ENCODE measurements around the gene GBE1. TPM values are rescaled to one million over a fixed set of nuclear protein-coding genes. Genes with fewer than 3 reads are reported as not detected.

Gene GBE1
- total RNA-seq, 1 donor from 2014 or later: 32.5 TPM

DNA sequence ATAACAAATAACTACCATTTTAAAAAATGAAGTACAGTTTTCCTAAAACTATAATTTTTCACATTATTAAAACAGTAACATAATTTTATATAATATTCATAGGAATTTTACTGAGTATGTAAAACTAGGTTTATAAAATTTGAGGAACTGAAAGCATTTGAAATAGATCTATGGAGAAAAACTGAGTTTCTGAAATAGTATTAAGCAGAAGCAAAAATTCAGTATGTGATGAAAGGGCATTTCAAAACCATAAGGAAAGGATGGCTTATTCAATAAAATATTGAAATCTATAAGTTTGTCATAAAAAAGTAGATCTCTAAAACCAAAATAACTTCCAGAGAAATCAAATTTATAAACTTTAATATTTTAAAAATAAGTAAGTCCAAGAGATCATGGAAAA is 53.4 kb downstream of the GBE1 start:
- Mint-ChIP-seq H3K4me3 (no peak overlapping the region), H3K9me3 (no peaks in the 10 kb centered on the region), H3K27ac (no peak overlapping the region), H3K27me3 (no peaks in the 10 kb centered on the region), H3K36me3 (ENCODE audit: low read depth) (peaks cover 4% of the 10 kb centered on the region), H3K4me1 (peaks cover 12% of the 10 kb centered on the region)
- intact Hi-C loops (cut with micrococcal nuclease): no loop called here
- TF ChIP-seq, protein P1, sequence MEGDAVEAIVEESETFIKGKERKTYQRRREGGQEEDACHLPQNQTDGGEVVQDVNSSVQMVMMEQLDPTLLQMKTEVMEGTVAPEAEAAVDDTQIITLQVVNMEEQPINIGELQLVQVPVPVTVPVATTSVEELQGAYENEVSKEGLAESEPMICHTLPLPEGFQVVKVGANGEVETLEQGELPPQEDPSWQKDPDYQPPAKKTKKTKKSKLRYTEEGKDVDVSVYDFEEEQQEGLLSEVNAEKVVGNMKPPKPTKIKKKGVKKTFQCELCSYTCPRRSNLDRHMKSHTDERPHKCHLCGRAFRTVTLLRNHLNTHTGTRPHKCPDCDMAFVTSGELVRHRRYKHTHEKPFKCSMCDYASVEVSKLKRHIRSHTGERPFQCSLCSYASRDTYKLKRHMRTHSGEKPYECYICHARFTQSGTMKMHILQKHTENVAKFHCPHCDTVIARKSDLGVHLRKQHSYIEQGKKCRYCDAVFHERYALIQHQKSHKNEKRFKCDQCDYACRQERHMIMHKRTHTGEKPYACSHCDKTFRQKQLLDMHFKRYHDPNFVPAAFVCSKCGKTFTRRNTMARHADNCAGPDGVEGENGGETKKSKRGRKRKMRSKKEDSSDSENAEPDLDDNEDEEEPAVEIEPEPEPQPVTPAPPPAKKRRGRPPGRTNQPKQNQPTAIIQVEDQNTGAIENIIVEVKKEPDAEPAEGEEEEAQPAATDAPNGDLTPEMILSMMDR (IDR thresholded peaks at IDR 0.05): no peak
- ATAC-seq (ENCODE audit: low read depth): no peak
- POLR2A ChIA-PET: no interaction called here
- CTCF ChIA-PET: no interaction called here
- DNase-seq: no peak

DNA sequence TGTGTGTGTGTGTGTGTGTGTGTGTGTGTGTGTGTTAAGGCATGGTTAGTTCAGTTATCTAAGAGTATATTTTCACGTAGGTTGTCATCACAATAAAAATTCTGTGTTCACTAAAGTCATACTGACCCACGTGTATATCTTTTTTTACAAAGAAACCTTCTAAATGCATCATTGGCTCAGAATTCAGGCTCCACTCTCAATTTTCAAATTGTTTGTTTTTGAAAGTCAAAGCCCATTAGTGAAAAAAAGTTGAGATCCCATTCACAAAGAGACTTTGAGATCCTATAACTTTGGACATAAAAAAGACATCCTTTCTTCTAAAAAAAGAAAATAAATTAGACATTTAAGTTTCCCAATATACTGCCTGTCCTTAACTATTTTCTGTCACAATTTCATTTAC is 59.3 kb downstream of the GBE1 start:
- no peaks in the 10 kb centered on the region for H3K27me3 Mint-ChIP-seq
- TF ChIP-seq, protein P1 (IDR thresholded peaks at IDR 0.05): no peak
- intact Hi-C loops (cut with micrococcal nuclease): no loop called here
- DNase-seq (no peak), ATAC-seq (ENCODE audit: low read depth) (no peak)
- ChIA-PET CTCF (no interaction called here), POLR2A (no interaction called here)
- peaks cover 11% of the 10 kb centered on the region for H3K36me3 Mint-ChIP-seq (ENCODE audit: low read depth)
- H3K4me3 Mint-ChIP-seq: no peak overlapping the region
- H3K9me3 Mint-ChIP-seq: no peaks in the 10 kb centered on the region
- peaks cover 10% of the 10 kb centered on the region for H3K4me1 Mint-ChIP-seq
- H3K27ac Mint-ChIP-seq: no peak overlapping the region

DNA sequence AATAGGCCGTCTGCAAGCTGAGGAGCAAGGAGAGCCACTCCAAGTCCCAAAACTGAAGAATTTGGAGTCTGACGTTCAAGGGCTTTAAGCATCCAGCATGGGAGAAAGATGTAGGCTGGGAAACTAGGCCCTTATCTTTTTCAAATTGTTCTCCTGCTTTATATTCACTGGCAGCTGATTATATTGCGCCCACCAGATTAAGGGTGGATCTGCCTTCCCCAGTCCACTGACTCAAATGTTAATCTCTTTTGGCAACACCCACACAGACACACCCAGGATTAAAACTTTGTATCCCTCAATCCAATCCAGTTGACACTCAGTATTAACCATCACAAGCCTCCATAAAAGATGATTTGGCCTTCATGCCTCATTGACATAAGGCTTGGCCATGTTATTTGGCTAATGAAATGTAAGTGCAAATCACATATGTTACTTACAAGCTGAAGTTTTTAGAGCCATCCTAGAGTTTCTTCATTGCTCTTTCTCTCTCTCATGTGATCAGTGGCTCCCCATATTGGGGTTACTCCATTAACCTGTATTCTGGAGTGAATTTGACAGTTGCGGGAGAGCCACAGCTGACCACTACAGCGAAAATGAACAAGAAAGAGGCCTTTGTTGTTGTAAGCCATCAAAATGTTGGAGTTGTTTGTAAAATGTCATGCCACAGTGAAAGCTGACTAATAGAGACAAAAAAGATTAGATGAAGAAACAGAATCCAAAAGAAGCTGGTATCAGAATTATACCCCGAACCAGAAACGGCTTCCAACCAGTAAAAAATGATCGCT is 61.7 kb downstream of the GBE1 start:
- ChIA-PET POLR2A (no interaction called here), CTCF (no interaction called here)
- intact Hi-C loops (cut with micrococcal nuclease): no loop called here
- DNase-seq (no peak), ATAC-seq (ENCODE audit: low read depth) (no peak)
- no peaks in the 10 kb centered on the region for H3K4me1 Mint-ChIP-seq
- TF ChIP-seq, protein P1 (IDR thresholded peaks at IDR 0.05): no peak
- no peak overlapping the region for H3K4me3 Mint-ChIP-seq
- H3K9me3 Mint-ChIP-seq: no peaks in the 10 kb centered on the region
- H3K27me3 Mint-ChIP-seq: no peaks in the 10 kb centered on the region
- H3K36me3 Mint-ChIP-seq (ENCODE audit: low read depth): peaks cover 16% of the 10 kb centered on the region
- H3K27ac Mint-ChIP-seq: no peak overlapping the region

DNA sequence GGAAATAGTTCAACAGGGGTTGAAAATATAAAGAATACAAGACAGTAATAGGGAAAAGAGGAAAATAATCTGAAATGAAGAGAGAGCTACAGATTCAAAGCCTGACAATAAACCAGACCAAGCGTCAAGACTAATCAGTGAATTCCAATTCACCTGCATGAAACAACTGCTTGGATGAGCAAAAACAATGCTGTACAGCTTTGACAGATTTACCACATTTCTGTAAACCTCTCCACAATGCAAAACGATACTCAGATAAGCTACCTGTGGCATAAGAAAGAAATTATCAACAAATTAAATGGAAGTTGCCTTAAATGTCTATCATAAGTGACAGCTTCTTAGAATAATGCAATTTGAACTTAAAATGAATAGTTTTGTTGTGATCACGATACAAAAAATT is 65.4 kb downstream of the GBE1 start:
- no peak overlapping the region for H3K27ac Mint-ChIP-seq
- POLR2A ChIA-PET: no interaction called here
- ATAC-seq (ENCODE audit: low read depth) (no peak), DNase-seq (no peak)
- peaks cover 12% of the 10 kb centered on the region for H3K36me3 Mint-ChIP-seq (ENCODE audit: low read depth)
- no peaks in the 10 kb centered on the region for H3K9me3 Mint-ChIP-seq
- no peaks in the 10 kb centered on the region for H3K27me3 Mint-ChIP-seq
- TF ChIP-seq, protein P1 (IDR thresholded peaks at IDR 0.05): no peak
- no peak overlapping the region for H3K4me3 Mint-ChIP-seq
- intact Hi-C loops (cut with micrococcal nuclease): no loop called here
- H3K4me1 Mint-ChIP-seq: no peaks in the 10 kb centered on the region
- CTCF ChIA-PET: no interaction called here

DNA sequence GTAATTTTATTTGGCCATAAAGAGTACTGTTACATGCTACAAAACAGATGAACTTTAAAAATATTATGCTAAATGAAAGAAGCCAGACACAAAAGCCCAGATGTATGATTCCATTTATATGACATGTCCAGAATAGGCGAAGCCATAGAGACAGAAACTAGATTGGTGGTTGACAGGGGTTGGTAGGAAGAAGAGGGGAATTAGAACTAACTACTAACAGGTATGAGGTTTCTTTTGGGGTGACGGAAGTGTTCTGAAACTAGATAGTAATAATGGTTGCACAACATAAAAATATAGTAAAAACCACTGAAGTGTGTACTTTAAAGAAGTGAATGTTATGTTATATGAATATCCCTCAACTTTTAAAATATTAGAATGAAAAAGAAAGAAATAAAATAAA is 66.1 kb downstream of the GBE1 start:
- intact Hi-C loops (cut with micrococcal nuclease): no loop called here
- ATAC-seq (ENCODE audit: low read depth): no peak
- H3K4me3 Mint-ChIP-seq: no peak overlapping the region

More for the DNA sequence above, 66.1 kb downstream of the GBE1 start:
- no peak for DNase-seq
- ChIA-PET POLR2A (no interaction called here), CTCF (no interaction called here)
- Mint-ChIP-seq H3K27me3 (no peaks in the 10 kb centered on the region), H3K36me3 (ENCODE audit: low read depth) (peaks cover 12% of the 10 kb centered on the region), H3K9me3 (no peaks in the 10 kb centered on the region), H3K27ac (no peak overlapping the region), H3K4me1 (no peaks in the 10 kb centered on the region)
- TF ChIP-seq, protein P1 (IDR thresholded peaks at IDR 0.05): no peak

All from activated B cell treated with CpG ODN at 0.5 μM for 24 hours (primary cell).